Muscle of leg (tissue), 11 donors: ENCODE results near the gene ZC3H6. TPM values are rescaled to one million over a fixed set of nuclear protein-coding genes. Genes with fewer than 3 reads are reported as not detected.
"Not testable (repeated sequence)": the region's sequence is repeated elsewhere in the genome, so short reads cannot be mapped to it uniquely, and the experiment has no call there.

Source experiments
- DNase-seq: peaks from one replicate; pipeline ENCODE4 v3.0.0; 2013
- H3K27ac ChIP-seq: one replicate; pipeline ENCODE4 v1.5.1; 2013; ENCODE audit warnings: mild to moderate bottlenecking, low read length, control low read depth
- H3K27me3 ChIP-seq: one replicate; pipeline ENCODE4 v1.6.1; 2013; ENCODE audit warnings: low read length; ENCODE audit not compliant: control insufficient read depth, insufficient read depth
- H3K36me3 ChIP-seq: one replicate; pipeline ENCODE4 v1.6.1; 2013; ENCODE audit warnings: low read length; ENCODE audit not compliant: control insufficient read depth, insufficient read depth
- H3K4me1 ChIP-seq: one replicate; pipeline ENCODE4 v1.6.1; 2013; ENCODE audit warnings: low read length; ENCODE audit not compliant: control insufficient read depth, insufficient read depth
- H3K4me3 ChIP-seq: one replicate; pipeline ENCODE4 v1.5.1; 2013; ENCODE audit warnings: low read length, control low read depth
- H3K9me3 ChIP-seq: replicated peaks from 2 replicates; pipeline ENCODE4 v1.6.1; 2013; ENCODE audit warnings: low read depth, low read length; ENCODE audit not compliant: control insufficient read depth
- WGBS: methylation state at CpG from one replicate; pipeline ENCODE4 v1.1.5; 2013; ENCODE audit warnings: missing lambda C conversion rate; ENCODE audit not compliant: insufficient coverage; 5-methylcytosine and 5-hydroxymethylcytosine counted together
- polyA plus RNA-seq, 8 donors: library from polyadenylated mRNA; unstranded; fragments of 120-200 nt; gene quantifications; one replicate each; pipeline versions ENCODE4 v1.2.1 to v1.2.3, GENCODE V29; 2013; ENCODE audit warnings: inconsistent platforms in 1 of 8, low replicate concordance in 1 of 8; ENCODE audit not compliant: insufficient read length in 8 of 8, insufficient read depth in 1 of 8
- total RNA-seq: library from RNA; stranded (reverse); fragments of 120-200 nt; gene quantifications from one replicate; pipeline ENCODE4 v1.2.4, GENCODE V29; 2013

The ZC3H6 gene
- total and polyA plus RNA-seq, 9 donors, result 3.3 to 8.2 (median 4.4) TPM

GRCh38 chr2:112352292-112352691, 76.9 kb downstream of the ZC3H6 start:
- not testable (repeated sequence) for H3K27ac ChIP-seq
- 60% methylated on average over 1 of the region's 2 CpGs for WGBS

GRCh38 chr2:112352809-112353603, 77.6 kb downstream of the ZC3H6 start:
- H3K4me3 ChIP-seq, H3K27ac ChIP-seq, H3K9me3 ChIP-seq, H3K36me3 ChIP-seq, H3K4me1 ChIP-seq, H3K27me3 ChIP-seq, DNase-seq: not testable (repeated sequence)
- WGBS, result 100% methylated on average over 1 of the region's 25 CpGs

More at GRCh38 chr2:112352292-112352691, 76.9 kb downstream of the ZC3H6 start:
- not testable (repeated sequence) for H3K4me1 ChIP-seq, H3K9me3 ChIP-seq, H3K27me3 ChIP-seq, DNase-seq, H3K36me3 ChIP-seq, H3K4me3 ChIP-seq

- not testable (repeated sequence) for H3K4me1 ChIP-seq, H3K9me3 ChIP-seq, H3K27me3 ChIP-seq, H3K4me3 ChIP-seq, DNase-seq, H3K36me3 ChIP-seq, H3K27ac ChIP-seq
- no CpG with 5 or more reads among the region's 2 CpGs for WGBS
These were observed 78.9 kb downstream of the ZC3H6 start for GRCh38 chr2:112354335-112354734.

GRCh38 chr2:112360055-112360454, 84.7 kb downstream of the ZC3H6 start:
- not testable (repeated sequence) for H3K4me3 ChIP-seq, H3K9me3 ChIP-seq, H3K4me1 ChIP-seq, DNase-seq, H3K27me3 ChIP-seq, H3K27ac ChIP-seq, H3K36me3 ChIP-seq
- WGBS, result 87% methylated on average over 5 of the region's 7 CpGs

Other genes starting within 250 kb of the ZC3H6 start
- 12.9 TPM for gene TMEM87B, start 220.3 kb upstream of the ZC3H6 start, total RNA-seq
- 10 to 100 TPM; 11.6 to 24.5 (median 15.1) TPM for gene TMEM87B, start 220.3 kb upstream of the ZC3H6 start, polyA plus RNA-seq
- gene FBLN7, start 137.2 kb upstream of the ZC3H6 start, total RNA-seq, result 5.1 TPM
- 10 to 100 TPM in 7 of 8 donors, 1 to 10 TPM in 1; 8.2 to 17.2 (median 12.4) TPM for gene FBLN7, start 137.2 kb upstream of the ZC3H6 start, polyA plus RNA-seq
- gene ZC3H8, start 20.6 kb upstream of the ZC3H6 start, total RNA-seq, result 13.2 TPM
- gene ZC3H8, start 20.6 kb upstream of the ZC3H6 start, polyA plus RNA-seq, result 10 to 100 TPM; 12.1 to 16.2 (median 15.4) TPM
- gene RGPD8, start 158.0 kb downstream of the ZC3H6 start, total RNA-seq, result 10.2 TPM
- gene RGPD8, start 158.0 kb downstream of the ZC3H6 start, polyA plus RNA-seq, result 1 to 10 TPM in 7 of 8 donors, under 1 TPM in 1; 0.72 to 3.0 (median 1.8) TPM
- 36.3 TPM for gene TTL, start 206.6 kb downstream of the ZC3H6 start, total RNA-seq
- 10 to 100 TPM; 28.8 to 43.5 (median 38.7) TPM for gene TTL, start 206.6 kb downstream of the ZC3H6 start, polyA plus RNA-seq